WTC11 (cell line): ENCODE results near the gene FOXP1. TPM values are rescaled to one million over a fixed set of nuclear protein-coding genes. Genes with fewer than 3 reads are reported as not detected.
A peak's percentile ranks its signal among the peaks of the same experiment; 100 is the strongest.

Experiments
- ATAC-seq: fragments of 200-7000 bp; cut with Tn5 transposase; 2 replicates; pipeline ENCODE4 v1.10.0; 2021; ENCODE audit warnings: mild to moderate bottlenecking, moderate library complexity
- CTCF ChIA-PET: fragments of 300-600 bp; sonication (Branson Sonifier 250); formaldehyde crosslinking; loops from one replicate; lab custom pipeline; 2021; ENCODE audit warnings: antibody characterized with exemption; lab: Charles Lee
- POLR2A ChIA-PET: fragments of 350-600 bp; sonication (Branson Sonifier 250); formaldehyde crosslinking; loops from one replicate; lab custom pipeline; 2021; ENCODE audit warnings: antibody characterized with exemption; lab: Charles Lee
- DNase-seq: peaks from one replicate; pipeline ENCODE4 v3.0.0; 2021; ENCODE audit warnings: low spot score
- H3K27ac Mint-ChIP-seq: 2 replicates; pipeline ENCODE4 v1.8.0; 2021; ENCODE audit warnings: mixed read lengths
- H3K27me3 Mint-ChIP-seq: 2 replicates; pipeline ENCODE4 v1.8.0; 2021; ENCODE audit warnings: low read depth, mild to moderate bottlenecking, moderate library complexity, mixed read lengths
- H3K36me3 Mint-ChIP-seq: 2 replicates; pipeline ENCODE4 v1.8.0; 2021; ENCODE audit warnings: mixed read lengths
- H3K4me1 Mint-ChIP-seq: 2 replicates; pipeline ENCODE4 v1.8.0; 2022; ENCODE audit warnings: mixed read lengths
- H3K4me3 Mint-ChIP-seq: 2 replicates; pipeline ENCODE4 v1.8.0; 2021; ENCODE audit warnings: mild to moderate bottlenecking, moderate library complexity, mixed read lengths
- H3K9me3 Mint-ChIP-seq: 2 replicates; pipeline ENCODE4 v1.8.0; 2021; ENCODE audit warnings: mixed read lengths
- ATF2 ChIP-seq: sonication (generic); formaldehyde crosslinking; IDR thresholded peaks from 2 replicates; pipeline ENCODE4 v1.8.1; 2022; ENCODE audit warnings: low read depth, missing genetic modification reagents, borderline replicate concordance
- ATF6 ChIP-seq: sonication (generic); formaldehyde crosslinking; IDR thresholded peaks from 2 replicates; pipeline ENCODE4 v1.8.1; 2023; ENCODE audit warnings: mild to moderate bottlenecking, missing genetic modification reagents
- CDX4 ChIP-seq: fragments of 250-450 bp; sonication (Bioruptor Pico); IDR thresholded peaks from 2 replicates; pipeline ENCODE4 v1.9.0; 2021; ENCODE audit warnings: moderate library complexity, mild to moderate bottlenecking, inconsistent platforms, borderline replicate concordance
- CREB1 ChIP-seq: sonication (generic); formaldehyde crosslinking; IDR thresholded peaks from 2 replicates; pipeline ENCODE4 v1.8.0; 2023; ENCODE audit warnings: mild to moderate bottlenecking, missing genetic modification reagents
- CREM ChIP-seq: sonication (generic); formaldehyde crosslinking; IDR thresholded peaks from 2 replicates; pipeline ENCODE4 v1.8.1; 2022; ENCODE audit warnings: mild to moderate bottlenecking, missing genetic modification reagents, moderate library complexity
- CTCF ChIP-seq: fragments of 200-600 bp; IDR thresholded peaks from 2 replicates; pipeline ENCODE4 v1.8.0; 2022; ENCODE audit warnings: antibody characterized with exemption
- ETV6 ChIP-seq: sonication (generic); formaldehyde crosslinking; IDR thresholded peaks from 2 replicates; pipeline ENCODE4 v1.8.1; 2022; ENCODE audit warnings: mild to moderate bottlenecking, missing genetic modification reagents
- FOXK1 ChIP-seq: sonication (generic); formaldehyde crosslinking; IDR thresholded peaks from 2 replicates; pipeline ENCODE4 v1.8.0; 2022; ENCODE audit warnings: mild to moderate bottlenecking, moderate library complexity, missing genetic modification reagents
- GRHL2 ChIP-seq: fragments of 250-450 bp; sonication (Bioruptor Pico); IDR thresholded peaks from 2 replicates; pipeline ENCODE4 v1.8.0; 2022; ENCODE audit warnings: mild to moderate bottlenecking, moderate library complexity; ENCODE audit not compliant: insufficient replicate concordance, severe bottlenecking
- GTF2I ChIP-seq: fragments of 250-450 bp; sonication (Bioruptor Pico); conservative IDR thresholded peaks from 2 replicates; pipeline ENCODE4 v1.4.0; 2021; ENCODE audit warnings: mild to moderate bottlenecking
- JUN ChIP-seq: sonication (generic); formaldehyde crosslinking; IDR thresholded peaks from 2 replicates; pipeline ENCODE4 v1.8.0; 2023; ENCODE audit warnings: mild to moderate bottlenecking, missing genetic modification reagents
- NR1H2 ChIP-seq: sonication (generic); formaldehyde crosslinking; IDR thresholded peaks from 2 replicates; pipeline ENCODE4 v1.9.0; 2021; ENCODE audit warnings: mild to moderate bottlenecking, moderate library complexity, missing genetic modification reagents
- RORB ChIP-seq: fragments of 250-450 bp; sonication (Bioruptor Pico); IDR thresholded peaks from 2 replicates; pipeline ENCODE4 v1.9.0; 2021; ENCODE audit warnings: mild to moderate bottlenecking
- SOX15 ChIP-seq: fragments of 250-450 bp; sonication (Bioruptor Pico); IDR thresholded peaks from 2 replicates; pipeline ENCODE4 v1.9.0; 2021; ENCODE audit warnings: mild to moderate bottlenecking
- TCF7 ChIP-seq: sonication (generic); formaldehyde crosslinking; IDR thresholded peaks from 2 replicates; pipeline ENCODE4 v1.8.0; 2022; ENCODE audit warnings: mild to moderate bottlenecking, low read depth, missing genetic modification reagents, moderate library complexity
- TEAD1 ChIP-seq: sonication (generic); formaldehyde crosslinking; IDR thresholded peaks from 2 replicates; pipeline ENCODE4 v1.8.0; 2022; ENCODE audit warnings: mild to moderate bottlenecking, missing genetic modification reagents
- ZMAT4 ChIP-seq: fragments of 250-450 bp; sonication (Bioruptor Pico); IDR thresholded peaks from 2 replicates; pipeline ENCODE4 v1.9.0; 2021; ENCODE audit warnings: mild to moderate bottlenecking
- ZNF121 ChIP-seq: sonication (generic); formaldehyde crosslinking; IDR thresholded peaks from 2 replicates; pipeline ENCODE4 v1.8.0; 2023; ENCODE audit warnings: missing genetic modification reagents
- ZNF219 ChIP-seq: sonication (generic); formaldehyde crosslinking; IDR thresholded peaks from 2 replicates; pipeline ENCODE4 v1.8.0; 2023; ENCODE audit warnings: missing genetic modification reagents, mild to moderate bottlenecking, borderline replicate concordance
- ZNF263 ChIP-seq: sonication (generic); formaldehyde crosslinking; IDR thresholded peaks from 2 replicates; pipeline ENCODE4 v1.8.1; 2022; ENCODE audit warnings: low read depth, mild to moderate bottlenecking, moderate library complexity, missing genetic modification reagents
- ZNF317 ChIP-seq: sonication (generic); formaldehyde crosslinking; IDR thresholded peaks from 2 replicates; pipeline ENCODE4 v1.8.1; 2023; ENCODE audit warnings: low read depth, mild to moderate bottlenecking, moderate library complexity, missing genetic modification reagents, borderline replicate concordance
- total RNA-seq: library from RNA; stranded (reverse); gene quantifications from 3 replicates; pipeline ENCODE4 v1.2.3, GENCODE V29; 2021

Gene FOXP1
- total RNA-seq, 1 experiment from 2014 or later: 25.8 TPM

- no peak for TF ChIP-seq ATF2 (CRISPR knock-in tag)
- no peak for TF ChIP-seq ATF6 (CRISPR knock-in tag)
- TF ChIP-seq SOX15 (CRISPR knock-in tag): no peak
- no peak for TF ChIP-seq JUN (CRISPR knock-in tag)
- no peak for TF ChIP-seq CDX4 (CRISPR knock-in tag)
- TF ChIP-seq CTCF: no peak
- no peak for TF ChIP-seq CREB1 (CRISPR knock-in tag)
Measured at GRCh38 chr3:71429597-71429988, 153.9 kb downstream of the FOXP1 start (continued).

GRCh38 chr3:71428841-71429596 is 154.5 kb downstream of the FOXP1 start:
- Mint-ChIP-seq H3K27ac (peak overlapping the region; percentile 50; the same call in 1 of the 2 replicates), H3K36me3 (no peaks in the 10 kb centered on the region), H3K4me1 (peaks cover 46% of the 10 kb centered on the region), H3K4me3 (no peak overlapping the region), H3K27me3 (no peaks in the 10 kb centered on the region), H3K9me3 (no peaks in the 10 kb centered on the region)
- DNase-seq (no peak), ATAC-seq (no peak)
- ChIA-PET POLR2A (no interaction called here), CTCF (interaction anchor here (1.0 to 1.3 kb wide), 3 partner anchors 13 to 33 kb away, joined by 3 to 5 read pairs (median 4); no protein-coding TSS in a partner anchor)
- no peak for TF ChIP-seq FOXK1 (CRISPR knock-in tag)
- no peak for TF ChIP-seq ZNF263 (CRISPR knock-in tag)
- no peak for TF ChIP-seq TEAD1 (CRISPR knock-in tag)
- TF ChIP-seq GTF2I (CRISPR knock-in tag): no peak
- no peak for TF ChIP-seq ATF6 (CRISPR knock-in tag)

- no peak overlapping the region for H3K27ac Mint-ChIP-seq
- H3K4me3 Mint-ChIP-seq: no peak overlapping the region
- ATAC-seq (no peak), DNase-seq (no peak)
- no peaks in the 10 kb centered on the region for H3K36me3 Mint-ChIP-seq
- peaks cover 26% of the 10 kb centered on the region for H3K4me1 Mint-ChIP-seq
- ChIA-PET POLR2A (no interaction called here), CTCF (interaction anchor here (1.0 to 1.6 kb wide), 2 partner anchors 8 to 29 kb away, joined by 3 to 6 read pairs; no protein-coding TSS in a partner anchor)
- H3K27me3 Mint-ChIP-seq: no peaks in the 10 kb centered on the region
- H3K9me3 Mint-ChIP-seq: no peaks in the 10 kb centered on the region
- TF ChIP-seq CREM (CRISPR knock-in tag) (no peak), RORB (CRISPR knock-in tag) (no peak), ZNF317 (CRISPR knock-in tag) (no peak), ETV6 (CRISPR knock-in tag) (no peak), ZMAT4 (no peak), TCF7 (no peak), ZNF219 (CRISPR knock-in tag) (no peak), GRHL2 (CRISPR knock-in tag) (no peak), ZNF121 (CRISPR knock-in tag) (no peak), NR1H2 (CRISPR knock-in tag) (no peak)
Measured at GRCh38 chr3:71425491-71426071, 157.9 kb downstream of the FOXP1 start.
